ENCODE results near the gene TMPRSS11D. TPM values are rescaled to one million over a fixed set of nuclear protein-coding genes. Genes with fewer than 3 reads are reported as not detected.

TMPRSS11D gene, protein sequence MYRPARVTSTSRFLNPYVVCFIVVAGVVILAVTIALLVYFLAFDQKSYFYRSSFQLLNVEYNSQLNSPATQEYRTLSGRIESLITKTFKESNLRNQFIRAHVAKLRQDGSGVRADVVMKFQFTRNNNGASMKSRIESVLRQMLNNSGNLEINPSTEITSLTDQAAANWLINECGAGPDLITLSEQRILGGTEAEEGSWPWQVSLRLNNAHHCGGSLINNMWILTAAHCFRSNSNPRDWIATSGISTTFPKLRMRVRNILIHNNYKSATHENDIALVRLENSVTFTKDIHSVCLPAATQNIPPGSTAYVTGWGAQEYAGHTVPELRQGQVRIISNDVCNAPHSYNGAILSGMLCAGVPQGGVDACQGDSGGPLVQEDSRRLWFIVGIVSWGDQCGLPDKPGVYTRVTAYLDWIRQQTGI
- not detected in 2 replicates for total RNA-seq

DNA sequence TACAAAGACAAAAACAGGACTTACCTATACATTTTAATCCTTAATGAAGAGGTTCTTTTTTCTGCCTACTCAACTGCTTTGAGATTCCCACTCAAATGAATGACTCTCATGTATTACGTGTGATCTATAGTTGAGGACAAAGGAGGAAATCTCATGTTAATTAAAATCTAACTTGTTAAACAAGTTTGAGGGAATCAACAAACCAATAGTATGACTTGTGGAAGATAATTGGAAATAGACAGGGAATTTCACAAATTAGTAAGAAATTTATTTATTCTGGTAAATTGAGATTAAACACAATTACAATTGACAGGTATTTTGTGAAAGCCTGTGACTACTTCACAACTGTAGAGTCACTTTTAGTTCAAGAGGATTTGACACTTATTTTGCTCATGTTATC, at the start of gene TMPRSS11D:
TSS of gene TMPRSS11D (minus strand) at position 101 of the 400 bp plus-strand sequence. CDS start at position 32, 69 bp downstream.

Other genes starting within 250 kb of the TMPRSS11D start
- 153 and 273 TPM in 2 replicates for gene UBA6, start 182.8 kb downstream of the TMPRSS11D start, total RNA-seq
- not detected in 2 replicates for gene GNRHR, start 129.6 kb downstream of the TMPRSS11D start, total RNA-seq
- not detected in 2 replicates for gene TMPRSS11A, start 79.5 kb upstream of the TMPRSS11D start, total RNA-seq
- gene TMPRSS11F, start 245.9 kb upstream of the TMPRSS11D start, total RNA-seq, result not detected in 2 replicates